ENCODE data around the gene CNTNAP3. TPM values are rescaled to one million over a fixed set of nuclear protein-coding genes. Genes with fewer than 3 reads are reported as not detected.
A peak's percentile ranks its signal among the peaks of the same experiment; 100 is the strongest.
"Not testable (repeated sequence)": the region's sequence is repeated elsewhere in the genome, so short reads cannot be mapped to it uniquely, and the experiment has no call there.

CNTNAP3 gene
- total RNA-seq: 1 to 10 TPM in 5 of 6 experiments, under 1 TPM in 1; 0.99 to 2.3 (median 1.8) TPM
- long read RNA-seq: 0 reads

DNA sequence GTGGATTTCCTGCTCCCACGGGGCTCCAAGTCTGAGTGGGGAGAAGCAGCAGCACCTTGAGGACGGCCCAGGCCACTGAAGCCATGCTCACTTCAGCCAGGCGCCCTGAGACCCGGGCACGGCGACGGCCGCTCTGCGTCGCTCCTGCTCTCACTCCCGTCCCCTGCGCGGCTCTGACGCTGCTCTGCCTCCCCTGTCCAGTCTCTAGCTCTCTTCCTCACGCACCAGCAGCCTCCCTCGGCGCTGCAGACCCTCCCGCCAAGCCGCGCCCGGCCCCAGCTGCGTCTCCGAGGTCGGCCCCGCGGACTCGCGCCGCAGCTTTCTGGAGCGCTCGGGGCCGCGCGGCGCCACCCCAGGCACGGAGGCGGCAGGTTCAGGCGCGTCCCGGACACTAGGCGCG, at the start of gene CNTNAP3:
CNTNAP3 (minus strand) TSS at position 188 of the 400 bp plus-strand sequence; CDS start at position 85, 103 bp downstream.
- not testable (repeated sequence) for DNase-seq

GRCh38 chr9:39279995-39280394, 8.0 kb downstream of the CNTNAP3 start:
- H3K4me3 ChIP-seq; H3K36me3 ChIP-seq; H3K27ac ChIP-seq; ATAC-seq; H3K9me3 ChIP-seq; H3K4me1 ChIP-seq; H3K27me3 ChIP-seq; DNase-seq; intact Hi-C loops (cut with DNase I): not testable (repeated sequence)
- 20% methylated on average over 1 of the region's 4 CpGs for WGBS (ENCODE audit: insufficient coverage, low coverage, low lambda C conversion rate, missing lambda C conversion rate)

More for the DNA sequence above, at the start of gene CNTNAP3:
- H3K36me3 ChIP-seq; H3K9me3 ChIP-seq; H3K4me3 ChIP-seq; H3K27me3 ChIP-seq; H3K4me1 ChIP-seq; ATAC-seq; H3K27ac ChIP-seq; intact Hi-C loops (cut with DNase I): not testable (repeated sequence)
- no CpG with 5 or more reads among the region's 42 CpGs for WGBS (ENCODE audit: insufficient coverage, low coverage, low lambda C conversion rate, missing lambda C conversion rate)

DNA sequence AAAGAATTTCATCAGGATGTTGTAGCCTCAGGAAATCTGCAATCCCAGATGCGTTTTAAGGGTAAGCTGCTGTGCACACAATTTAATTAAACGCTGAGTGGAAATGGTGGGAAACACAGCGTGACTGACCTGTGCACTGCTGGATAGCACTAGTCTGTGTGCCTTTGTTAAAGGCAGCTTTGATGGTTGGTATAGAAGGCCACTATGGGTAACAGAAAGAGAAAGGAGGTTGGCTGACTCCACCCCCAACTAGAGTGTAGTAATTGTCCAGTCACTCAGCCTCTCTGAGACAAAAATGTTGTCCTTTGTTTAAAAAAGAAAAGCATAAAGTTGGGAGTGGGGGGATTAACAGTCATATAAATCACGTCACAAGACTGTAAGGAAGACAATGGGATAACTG, 45.5 kb downstream of the CNTNAP3 start:
- H3K27ac ChIP-seq; DNase-seq; H3K9me3 ChIP-seq; H3K27me3 ChIP-seq; H3K4me1 ChIP-seq; H3K4me3 ChIP-seq; intact Hi-C loops (cut with DNase I); ATAC-seq; H3K36me3 ChIP-seq: not testable (repeated sequence)
- WGBS (ENCODE audit: insufficient coverage, low coverage, low lambda C conversion rate, missing lambda C conversion rate): no CpG with 5 or more reads among the region's 4 CpGs

DNA sequence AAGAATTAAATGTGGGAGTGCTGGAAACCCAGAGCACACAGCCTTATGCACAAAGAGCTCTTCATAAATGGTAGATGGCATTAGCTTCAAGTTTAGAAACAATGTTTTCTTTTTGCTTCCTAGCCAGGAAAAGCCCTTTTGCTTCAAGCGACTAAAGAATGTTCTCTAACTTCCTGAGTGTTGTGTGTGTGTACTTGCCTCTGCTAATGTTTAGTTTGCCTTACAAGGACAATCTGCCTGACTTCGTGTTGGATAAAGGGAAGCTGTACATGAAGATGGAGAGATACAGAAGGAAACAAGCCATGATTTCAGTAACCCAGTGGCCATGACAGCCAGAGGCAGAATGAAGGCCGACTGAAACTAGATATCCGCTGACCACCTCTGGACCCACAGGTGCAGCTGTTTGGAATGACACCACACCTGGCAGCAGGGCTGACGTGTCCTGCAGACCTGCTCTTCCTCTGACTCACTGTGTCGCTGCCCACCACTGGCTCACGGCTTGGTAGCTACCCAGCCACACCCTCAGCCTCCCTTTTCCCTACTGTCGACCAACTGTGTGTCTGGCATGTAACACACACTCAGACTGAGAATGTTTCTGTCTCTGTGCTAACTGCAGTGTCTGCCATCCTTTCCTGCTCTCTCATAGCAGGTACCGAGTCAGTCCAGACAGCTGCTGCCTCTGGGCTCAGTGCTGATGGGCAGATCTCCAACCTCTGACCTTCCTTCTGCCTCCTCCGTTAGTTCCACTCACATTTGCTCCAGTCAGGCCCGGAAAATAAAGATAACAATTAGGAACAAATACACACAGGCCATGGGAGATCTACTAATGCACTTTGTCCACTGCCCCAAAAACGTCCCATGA, 55.6 kb downstream of the CNTNAP3 start:
- intact Hi-C loops (cut with DNase I); H3K36me3 ChIP-seq; H3K27me3 ChIP-seq; H3K27ac ChIP-seq; H3K9me3 ChIP-seq; H3K4me1 ChIP-seq; H3K4me3 ChIP-seq; DNase-seq: not testable (repeated sequence)
- WGBS (ENCODE audit: insufficient coverage, low coverage, low lambda C conversion rate, missing lambda C conversion rate): no CpG with 5 or more reads among the region's 12 CpGs
- ATAC-seq: peak in 2 of 4 donors; percentile 17 to 41

GRCh38 chr9:39215976-39216375, 72.0 kb downstream of the CNTNAP3 start:
- H3K27ac ChIP-seq; DNase-seq; H3K27me3 ChIP-seq; H3K36me3 ChIP-seq; H3K4me3 ChIP-seq; H3K9me3 ChIP-seq; H3K4me1 ChIP-seq; intact Hi-C loops (cut with DNase I); ATAC-seq: not testable (repeated sequence)
- no CpG with 5 or more reads among the region's 1 CpG for WGBS (ENCODE audit: insufficient coverage, low coverage, low lambda C conversion rate, missing lambda C conversion rate)

DNA sequence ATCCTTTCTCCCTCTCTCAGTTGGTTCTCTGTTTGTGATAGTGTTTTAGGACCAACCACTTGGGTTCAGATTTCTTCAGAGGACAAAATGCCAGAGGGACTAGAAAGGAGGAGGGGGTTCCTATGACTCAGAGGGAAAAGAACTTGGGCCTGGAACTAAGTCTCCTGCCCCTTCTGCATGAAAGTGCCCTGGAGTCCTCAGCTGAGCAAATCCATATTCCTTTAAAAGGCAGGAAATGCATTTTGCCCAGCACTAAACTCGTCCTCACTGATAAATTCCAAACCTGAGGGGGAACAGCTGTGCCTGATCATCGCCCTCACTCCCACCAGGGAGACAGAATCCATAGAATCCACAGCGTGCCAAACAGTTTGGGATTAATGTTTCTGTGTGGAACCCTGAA, 78.2 kb downstream of the CNTNAP3 start:
- H3K36me3 ChIP-seq; H3K27ac ChIP-seq; DNase-seq; H3K9me3 ChIP-seq; H3K4me3 ChIP-seq; H3K4me1 ChIP-seq; intact Hi-C loops (cut with DNase I); ATAC-seq; H3K27me3 ChIP-seq: not testable (repeated sequence)
- WGBS (ENCODE audit: insufficient coverage, low coverage, low lambda C conversion rate, missing lambda C conversion rate): no CpG with 5 or more reads among the region's 3 CpGs

GRCh38 chr9:39206643-39207042, 81.3 kb downstream of the CNTNAP3 start:
- no CpG with 5 or more reads among the region's 6 CpGs for WGBS (ENCODE audit: insufficient coverage, low coverage, low lambda C conversion rate, missing lambda C conversion rate)
- H3K4me3 ChIP-seq; H3K27ac ChIP-seq; H3K9me3 ChIP-seq; ATAC-seq; intact Hi-C loops (cut with DNase I); H3K27me3 ChIP-seq; DNase-seq; H3K36me3 ChIP-seq; H3K4me1 ChIP-seq: not testable (repeated sequence)

DNA sequence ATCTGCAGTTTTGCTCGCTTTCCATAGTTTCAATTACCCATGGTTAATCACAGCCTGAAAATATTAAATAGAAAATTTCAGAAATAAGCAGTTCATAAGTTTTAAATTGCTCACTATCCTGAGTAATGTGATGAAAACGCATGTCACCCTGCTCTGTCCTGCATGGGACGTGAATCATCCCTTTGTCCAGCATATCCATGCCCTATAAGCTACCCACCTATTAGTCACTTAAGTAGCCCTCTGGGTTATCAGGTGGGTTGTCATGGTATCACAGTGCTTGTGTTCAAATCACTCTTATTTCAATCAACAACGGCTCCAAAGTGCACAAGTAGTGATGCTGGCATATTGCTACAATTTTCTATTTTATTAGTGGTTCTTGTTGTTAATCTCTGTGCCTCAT, 82.1 kb downstream of the CNTNAP3 start:
- H3K36me3 ChIP-seq; H3K27ac ChIP-seq; H3K4me1 ChIP-seq; H3K4me3 ChIP-seq; H3K9me3 ChIP-seq; intact Hi-C loops (cut with DNase I); H3K27me3 ChIP-seq; ATAC-seq; DNase-seq: not testable (repeated sequence)
- WGBS (ENCODE audit: insufficient coverage, low coverage, low lambda C conversion rate, missing lambda C conversion rate): no CpG with 5 or more reads among the region's 4 CpGs

- intact Hi-C loops (cut with DNase I); ATAC-seq; H3K27me3 ChIP-seq; H3K36me3 ChIP-seq; H3K27ac ChIP-seq; H3K4me3 ChIP-seq; H3K4me1 ChIP-seq; H3K9me3 ChIP-seq; DNase-seq: not testable (repeated sequence)
Observed at GRCh38 chr9:39200412-39200811, 87.6 kb downstream of the CNTNAP3 start.

DNA sequence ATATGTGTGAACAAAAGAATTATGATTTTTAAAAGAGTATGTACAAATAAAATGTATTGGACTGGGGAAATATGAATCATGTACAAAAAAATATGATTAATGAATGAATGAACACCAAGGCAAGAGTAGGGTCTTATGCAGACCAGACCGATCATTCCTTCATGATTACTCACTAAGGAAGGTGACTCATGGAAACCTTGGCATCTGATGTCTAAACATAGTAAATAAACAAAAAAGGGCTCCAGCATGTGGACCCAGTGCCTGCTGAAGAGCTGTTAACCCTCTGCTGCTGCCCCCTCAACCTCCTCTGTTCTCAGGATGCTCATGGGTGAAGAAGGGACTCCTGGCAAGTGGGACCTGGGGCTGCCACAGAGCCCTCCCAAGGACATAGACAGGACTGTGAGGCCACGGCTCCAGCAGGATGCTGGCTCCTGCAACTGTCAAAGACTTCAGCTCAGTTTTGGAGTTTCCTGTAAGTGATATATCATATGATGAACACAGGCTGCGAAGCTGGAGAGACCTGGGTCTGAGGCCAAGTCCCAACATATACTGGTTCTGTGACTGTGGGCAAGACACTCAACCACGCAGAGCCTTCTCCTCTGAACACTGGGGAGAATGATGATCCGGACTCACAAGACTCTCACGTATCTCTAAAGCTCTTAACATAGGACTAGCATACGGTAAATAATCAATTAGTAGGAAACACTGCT, 89.8 kb downstream of the CNTNAP3 start:
- H3K27ac ChIP-seq; H3K27me3 ChIP-seq; intact Hi-C loops (cut with DNase I); H3K36me3 ChIP-seq; ATAC-seq; DNase-seq; H3K9me3 ChIP-seq; H3K4me3 ChIP-seq; H3K4me1 ChIP-seq: not testable (repeated sequence)
- no CpG with 5 or more reads among the region's 7 CpGs for WGBS (ENCODE audit: insufficient coverage, low coverage, low lambda C conversion rate, missing lambda C conversion rate)

GRCh38 chr9:39171370-39171769, 116.6 kb downstream of the CNTNAP3 start:
- DNase-seq; H3K4me3 ChIP-seq; intact Hi-C loops (cut with DNase I); H3K9me3 ChIP-seq; H3K27me3 ChIP-seq; H3K4me1 ChIP-seq; H3K36me3 ChIP-seq; H3K27ac ChIP-seq; ATAC-seq: not testable (repeated sequence)
- no CpG with 5 or more reads among the region's 10 CpGs for WGBS (ENCODE audit: insufficient coverage, low coverage, low lambda C conversion rate, missing lambda C conversion rate)
